ENCODE data around the gene DMWD.
"Not testable (repeated sequence)": the region's sequence is repeated elsewhere in the genome, so short reads cannot be mapped to it uniquely, and the experiment has no call there.

Gene DMWD

DNA sequence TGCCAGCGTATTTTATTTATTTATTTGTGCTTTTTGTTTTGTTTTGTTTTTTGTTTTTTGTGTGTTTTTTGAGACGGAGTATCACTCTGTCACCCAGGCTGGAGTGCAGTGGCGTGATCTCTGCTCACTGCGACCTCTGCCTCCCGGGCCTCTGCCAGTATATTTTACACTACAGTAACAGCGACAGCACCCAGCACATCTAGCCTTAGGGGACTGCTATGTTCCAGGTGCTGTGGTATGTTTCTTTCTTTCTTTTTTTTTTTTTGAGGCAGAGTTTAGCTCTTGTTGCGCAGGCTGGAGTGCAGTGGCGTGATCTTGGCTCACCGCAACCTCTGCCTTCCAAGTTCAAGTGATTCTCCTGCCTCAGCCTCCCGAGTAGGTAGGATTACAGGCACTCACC is 41.2 kb downstream of the DMWD start:
- DNase-seq (ENCODE audit: low read depth, low spot score), result not testable (repeated sequence)

GRCh38 chr19:45747513-45747912 is 45.1 kb downstream of the DMWD start:
- no peak for DNase-seq (ENCODE audit: low read depth, low spot score)

DNA sequence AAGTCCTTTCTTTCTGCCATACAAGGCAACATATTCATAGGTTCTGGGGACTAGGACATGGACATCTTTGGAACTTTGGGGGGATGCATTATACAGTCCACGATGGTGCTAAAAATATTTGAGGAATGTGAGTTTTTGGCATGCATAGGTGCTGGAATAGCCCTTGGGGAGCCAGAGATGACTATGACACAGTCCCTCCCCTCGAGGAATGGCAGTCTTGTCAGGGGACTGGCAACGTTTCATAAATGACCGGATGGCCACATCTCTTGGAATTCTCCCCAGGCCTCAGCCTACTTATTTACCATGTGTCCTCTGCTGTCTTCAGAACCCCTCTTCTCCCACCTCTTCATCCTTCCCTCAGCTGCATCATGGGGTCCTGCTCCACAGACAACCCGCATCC is 45.8 kb downstream of the DMWD start:
- DNase-seq (ENCODE audit: low read depth, low spot score), result no peak

DNA sequence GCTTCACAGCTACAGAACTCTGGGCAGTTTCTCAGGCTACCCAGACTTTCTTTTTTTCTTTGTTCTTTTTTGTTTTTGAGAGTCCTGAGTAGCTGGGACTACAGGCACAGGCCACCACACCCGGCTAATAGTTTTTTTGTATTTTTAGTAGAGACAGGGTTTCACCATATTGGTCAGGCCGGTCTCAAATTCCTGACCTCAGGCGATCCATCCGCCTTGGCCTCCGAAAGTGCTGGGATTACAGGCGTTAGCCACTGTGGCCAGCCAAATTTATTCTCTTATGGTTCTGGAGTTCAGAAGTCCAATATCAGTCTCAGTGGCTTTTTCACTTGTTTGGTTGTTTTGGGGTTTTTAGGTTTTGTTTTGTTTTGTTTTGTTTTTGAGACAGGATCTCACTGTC is 47.0 kb downstream of the DMWD start:
- DNase-seq (ENCODE audit: low read depth, low spot score), result no peak

DNA sequence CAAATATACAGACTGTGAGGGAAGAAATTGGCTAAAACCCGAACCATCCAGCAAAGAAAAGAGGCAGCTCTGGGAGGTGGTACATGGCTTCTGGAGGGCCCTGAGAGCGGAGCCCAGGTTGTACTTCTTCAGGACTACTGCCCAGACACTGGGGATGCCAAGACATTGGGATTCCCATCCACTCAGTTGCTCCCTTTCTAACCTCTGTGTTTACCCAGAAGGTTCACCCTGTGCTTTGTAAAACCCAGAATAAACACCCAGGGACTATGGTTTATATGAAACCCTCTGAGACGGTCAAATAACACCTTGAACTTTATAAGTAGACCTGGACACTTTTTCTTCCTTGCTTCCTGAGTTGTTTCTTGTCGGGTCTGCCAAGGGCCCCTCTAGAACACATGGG is 49.7 kb downstream of the DMWD start:
- DNase-seq (ENCODE audit: low read depth, low spot score), result no peak

DNA sequence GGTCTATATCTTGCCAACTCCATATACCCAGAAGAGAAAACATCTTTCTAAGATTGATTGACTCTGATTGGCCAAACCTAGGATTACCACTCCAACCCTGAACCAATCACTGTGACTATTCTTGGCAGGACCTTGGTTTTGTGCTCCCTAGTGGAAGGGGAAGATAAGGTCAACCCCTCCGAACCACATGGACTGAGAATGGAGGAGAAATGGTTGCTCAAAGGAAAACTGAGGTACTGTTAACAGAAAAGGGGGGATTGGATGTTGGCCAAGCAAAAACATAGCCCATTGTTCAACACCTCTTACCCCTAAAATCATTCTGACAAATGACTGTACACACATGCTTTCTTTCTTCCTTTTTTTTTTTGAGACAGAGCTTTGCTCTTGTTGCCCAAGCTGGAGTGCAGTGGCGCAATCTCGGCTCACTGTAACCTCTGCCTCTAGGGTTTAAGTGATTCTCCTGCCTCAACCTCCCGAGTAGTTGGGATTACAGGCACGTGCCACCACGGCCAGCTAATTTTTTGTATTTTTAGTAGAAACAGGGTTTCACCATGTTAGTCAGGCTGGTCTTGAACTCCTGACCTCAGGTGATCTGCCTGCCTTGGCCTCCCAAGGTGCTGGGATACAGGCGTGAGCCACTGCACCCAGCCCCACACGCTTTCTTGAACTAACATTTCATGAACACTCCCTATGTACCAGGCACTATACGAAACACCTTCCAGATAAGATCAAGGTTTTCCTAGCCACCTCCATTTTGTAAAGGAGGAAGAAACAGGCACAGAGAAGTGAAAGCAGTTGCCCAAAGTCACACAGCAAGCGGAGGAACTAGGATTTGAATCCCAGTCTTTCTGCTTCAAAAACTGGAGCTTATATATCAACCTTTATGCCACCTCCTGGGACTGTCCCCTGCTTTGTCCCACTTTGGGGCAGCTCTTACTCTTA is 52.9 kb downstream of the DMWD start:
- no peak for DNase-seq (ENCODE audit: low read depth, low spot score)

GRCh38 chr19:45733160-45733810 is 59.4 kb downstream of the DMWD start, which contains the start of gene MEIOSIN:
Gene MEIOSIN (plus strand): TSS chr19:45733439. CDS start chr19:45735377, 1,938 bp downstream.
- no peak for DNase-seq (ENCODE audit: low read depth, low spot score)
